IMR-90 (cell line): ENCODE measurements around the gene PRKCE. TPM values are rescaled to one million over a fixed set of nuclear protein-coding genes. Genes with fewer than 3 reads are reported as not detected.

ENCODE experiments used
- ATAC-seq: fragments of 200-7000 bp; cut with Tn5 transposase; 2 replicates; pipeline ENCODE4 v1.9.1; 2020; ENCODE audit warnings: low read depth, mild to moderate bottlenecking, moderate library complexity
- BruUV-seq: library from RNA; stranded (reverse); fragments of 400-500 nt; replicated peaks from 2 replicates; lab custom pipeline; 2021; lab: Mats Ljungman, UMichigan
- CTCF ChIA-PET: fragments of 300-600 bp; formaldehyde crosslinking; extraction: SDS; loops from one replicate; lab custom pipeline; 2021; ENCODE audit warnings: antibody characterized with exemption; lab: Yijun Ruan, JAX
- POLR2A ChIA-PET: fragments of 300-600 bp; sonication (Branson Sonifier 250); formaldehyde crosslinking; loops from one replicate; lab custom pipeline; 2022; ENCODE audit warnings: antibody characterized with exemption; ENCODE audit not compliant: unreplicated experiment; lab: Charles Lee
- DNase-seq: peaks from one replicate; pipeline ENCODE4 v3.0.0; 2013
- H2AFZ ChIP-seq: replicated peaks from 2 replicates; pipeline ENCODE3; 2013; ENCODE audit warnings: low read length, mild to moderate bottlenecking; ENCODE audit not compliant: poor library complexity
- H2AK5ac ChIP-seq: 2 replicates; pipeline ENCODE4 v1.6.1; 2013; ENCODE audit warnings: low read depth, low read length, inconsistent platforms
- H2AK9ac ChIP-seq: replicated peaks from 2 replicates; pipeline ENCODE3; 2013; ENCODE audit warnings: mild to moderate bottlenecking, low read depth, low read length, moderate library complexity; ENCODE audit not compliant: poor library complexity
- H2BK120ac ChIP-seq: 2 replicates; pipeline ENCODE4 v1.6.1; 2013; ENCODE audit warnings: low read depth, low read length, inconsistent platforms
- H2BK15ac ChIP-seq: 3 replicates; pipeline ENCODE4 v1.6.1; 2013; ENCODE audit warnings: low read depth, low read length, inconsistent platforms
- H2BK20ac ChIP-seq: 2 replicates; pipeline ENCODE4 v1.6.1; 2013; ENCODE audit warnings: low read depth, mild to moderate bottlenecking, inconsistent platforms, low read length, moderate library complexity
- H2BK5ac ChIP-seq: 2 replicates; pipeline ENCODE4 v1.6.1; 2013; ENCODE audit warnings: mild to moderate bottlenecking, low read depth, low read length, inconsistent platforms; ENCODE audit not compliant: poor library complexity, severe bottlenecking
- H3K14ac ChIP-seq: replicated peaks from 2 replicates; pipeline ENCODE4 v1.6.1; 2013; ENCODE audit warnings: low read depth, low read length, inconsistent platforms
- H3K18ac ChIP-seq: 2 replicates; pipeline ENCODE4 v1.6.1; 2013; ENCODE audit warnings: low read depth, low read length, control low read depth
- H3K23ac ChIP-seq: 2 replicates; pipeline ENCODE4 v1.6.1; 2013; ENCODE audit warnings: low read depth, low read length, inconsistent platforms
- H3K27ac ChIP-seq: 2 replicates; pipeline ENCODE4 v1.5.1; 2013; ENCODE audit warnings: mild to moderate bottlenecking, control low read depth, low read length; ENCODE audit not compliant: insufficient read depth
- H3K27me3 ChIP-seq: 2 replicates; pipeline ENCODE4 v1.6.1; 2013; ENCODE audit warnings: low read length; ENCODE audit not compliant: control insufficient read depth, insufficient read depth
- H3K36me3 ChIP-seq: 2 replicates; pipeline ENCODE4 v1.6.1; 2013; ENCODE audit warnings: low read length, mixed read lengths; ENCODE audit not compliant: control insufficient read depth, insufficient read depth
- H3K4ac ChIP-seq: 2 replicates; pipeline ENCODE4 v1.6.1; 2013; ENCODE audit warnings: low read depth, low read length, inconsistent platforms
- H3K4me1 ChIP-seq: 2 replicates; pipeline ENCODE4 v1.6.1; 2013; ENCODE audit warnings: low read length, mixed read lengths; ENCODE audit not compliant: control insufficient read depth, insufficient read depth
- H3K4me2 ChIP-seq: 2 replicates; pipeline ENCODE4 v1.6.1; 2013; ENCODE audit warnings: low read depth, mild to moderate bottlenecking, control low read depth, low read length, moderate library complexity
- H3K4me3 ChIP-seq: 2 replicates; pipeline ENCODE4 v1.5.1; 2013; ENCODE audit warnings: low read depth, mild to moderate bottlenecking, control low read depth, low read length, moderate library complexity; ENCODE audit not compliant: insufficient read depth
- H3K56ac ChIP-seq: 2 replicates; pipeline ENCODE4 v1.6.1; 2013; ENCODE audit warnings: low read length, inconsistent platforms; ENCODE audit not compliant: insufficient read depth; ENCODE audit errors: extremely low read depth
- H3K79me1 ChIP-seq, 2 experiments: 2 replicates each; pipeline ENCODE4 v1.6.1; 2013; ENCODE audit warnings: low read length in 2 of 2, inconsistent platforms in 1 of 2, low read depth in 1 of 2
- H3K9ac ChIP-seq: 2 replicates; pipeline ENCODE4 v1.6.1; 2013; ENCODE audit warnings: low read depth, low read length, control low read depth
- H3K9me1 ChIP-seq: 2 replicates; pipeline ENCODE4 v1.6.1; 2013; ENCODE audit warnings: low read length, inconsistent platforms; ENCODE audit not compliant: insufficient read depth
- H3K9me3 ChIP-seq: 2 replicates; pipeline ENCODE4 v1.6.1; 2013; ENCODE audit warnings: low read length; ENCODE audit not compliant: control insufficient read depth, insufficient read depth
- H4K20me1 ChIP-seq: 2 replicates; pipeline ENCODE4 v1.6.1; 2013; ENCODE audit warnings: low read length, inconsistent platforms; ENCODE audit not compliant: insufficient read depth
- H4K5ac ChIP-seq: 2 replicates; pipeline ENCODE4 v1.6.1; 2013; ENCODE audit warnings: mild to moderate bottlenecking, low read depth, low read length, control low read depth
- H4K8ac ChIP-seq, 2 experiments: 2 replicates each; pipeline ENCODE4 v1.6.1; 2013; ENCODE audit warnings: low read depth in 2 of 2, low read length in 2 of 2, control low read depth in 1 of 2, inconsistent platforms in 1 of 2
- H4K91ac ChIP-seq: 2 replicates; pipeline ENCODE4 v1.6.1; 2013; ENCODE audit warnings: low read depth, low read length, inconsistent platforms; ENCODE audit not compliant: insufficient read depth
- MAFK ChIP-seq: IDR thresholded peaks from 2 replicates; pipeline ENCODE4 v1.6.1; 2012; ENCODE audit warnings: low read depth, low read length, improper control_type of control experiment
- MAZ ChIP-seq: IDR thresholded peaks from 2 replicates; pipeline ENCODE4 v1.6.1; 2012; ENCODE audit warnings: low read depth, mild to moderate bottlenecking, low read length, improper control_type of control experiment, moderate library complexity, borderline replicate concordance
- MXI1 ChIP-seq: IDR thresholded peaks from 2 replicates; pipeline ENCODE4 v1.6.1; 2012; ENCODE audit warnings: low read depth, mild to moderate bottlenecking, low read length, moderate library complexity, borderline replicate concordance
- RFX5 ChIP-seq: IDR thresholded peaks from 2 replicates; pipeline ENCODE4 v1.8.0; 2012; ENCODE audit warnings: low read depth, mild to moderate bottlenecking, low read length, moderate library complexity
- WGBS, 2 experiments: methylation state at CpG; one replicate each; pipeline versions ENCODE4 v1.1.5 to v1.1.7; 2013; ENCODE audit warnings: missing lambda C conversion rate in 2 of 2; ENCODE audit not compliant: insufficient read length in 1 of 2; ENCODE audit errors: extremely low coverage in 2 of 2; 5-methylcytosine and 5-hydroxymethylcytosine counted together
- dilution Hi-C: fragments of 300-500 bp; cut with HindIII; formaldehyde crosslinking; loops from one replicate; pipeline ENCODE4 v1.14.3; 2018; ENCODE audit warnings: low sequenced_read_pairs; ENCODE audit not compliant: unreplicated experiment
- in situ Hi-C: fragments of 300-500 bp; cut with MboI; formaldehyde crosslinking; loops from 3 replicates; pipeline ENCODE4 v1.14.3; 2019; ENCODE audit warnings: low sequenced_read_pairs, inconsistent platforms, mixed read lengths
- intact Hi-C: fragments of 100-400 bp; cut with micrococcal nuclease; formaldehyde crosslinking; loops from 2 replicates; pipeline ENCODE4 v1.10.0; 2022
- polyA plus RNA-seq, 3 experiments: library from polyadenylated mRNA; depleted of rRNA; stranded (reverse); fragments of >200 nt; gene quantifications; 2 replicates each; pipeline ENCODE4 v1.2.3, GENCODE V29; 2012; ENCODE audit warnings: low replicate concordance in 1 of 3
- total RNA-seq: library from RNA; depleted of rRNA; stranded (reverse); fragments of >200 nt; gene quantifications from 2 replicates; pipeline ENCODE4 v1.2.3, GENCODE V29; 2012

Gene PRKCE
- total and polyA plus RNA-seq, 2 of the 4 experiments (the other 2 are of a cell fraction): 8.1 to 32.4 TPM

- peak overlapping the region; percentile 94 for H2BK20ac ChIP-seq
- ATAC-seq: no peak
- H2BK15ac ChIP-seq: peak overlapping the region; percentile 97
- peaks cover 26% of the 10 kb centered on the region for H3K4me1 ChIP-seq
- WGBS, 2 experiments: 63% methylated on average over 2 of the region's 5 CpGs; no CpG with 5 or more reads in 1 of the 2 experiments
- H4K8ac ChIP-seq: peak overlapping the region; percentile 61 to 86
- H4K91ac ChIP-seq: peak overlapping the region; percentile 94
- H3K4me3 ChIP-seq: no peak overlapping the region
- peak overlapping the region; percentile 90 for H3K14ac ChIP-seq
- POLR2A ChIA-PET: interaction anchor here (1.1 kb wide), 1 partner anchor 221 kb away, joined by 4 read pairs; the partner anchor contains the start of gene EPAS1
- no peaks in the 10 kb centered on the region for H3K27me3 ChIP-seq
- DNase-seq: no peak
- peaks cover 24% of the 10 kb centered on the region for H3K9me1 ChIP-seq
- H3K9me3 ChIP-seq: no peaks in the 10 kb centered on the region
- TF ChIP-seq MAFK: peak; percentile 65
- no peak for TF ChIP-seq MXI1
- TF ChIP-seq RFX5: no peak
- no peak for TF ChIP-seq MAZ
- intact Hi-C loops (no loop called here), in situ Hi-C loops (no loop called here), dilution Hi-C loops (no loop called here)
- no peaks in the 10 kb centered on the region for H3K36me3 ChIP-seq
- no peaks in the 10 kb centered on the region for H4K20me1 ChIP-seq
- peak overlapping the region; percentile 97 for H3K4ac ChIP-seq
- H3K18ac ChIP-seq: peak overlapping the region; percentile 93
- peak overlapping the region; percentile 99 for H2BK120ac ChIP-seq
- H3K27ac ChIP-seq: peak overlapping the region; percentile 90
- H2AK5ac ChIP-seq: peak overlapping the region; percentile 96
- peak overlapping the region; percentile 89 for H2BK5ac ChIP-seq
- no peak overlapping the region for H2AFZ ChIP-seq
- no TSS peak for BruUV-seq
- CTCF ChIA-PET: no interaction called here
- H3K56ac ChIP-seq: peak overlapping the region; percentile 59; the same call in 1 of the 2 replicates
- peaks cover 40 to 64% of the 10 kb centered on the region in 2 experiments for H3K79me1 ChIP-seq
- H3K23ac ChIP-seq: peak overlapping the region; percentile 94
- H3K4me2 ChIP-seq: peak overlapping the region; percentile 73; the same call in 1 of the 2 replicates
- H4K5ac ChIP-seq: peak overlapping the region; percentile 90
- H2AK9ac ChIP-seq: peak overlapping the region; percentile 38
- peak overlapping the region; percentile 60 for H3K9ac ChIP-seq
Observed at GRCh38 chr2:46075848-46076247, 424.4 kb downstream of the PRKCE start.
